GM12878 (cell line): Measurements from ENCODE around the gene PCK1.

ENCODE experiments used
- BHLHE40 ChIP-seq, 2 experiments: fragments of 450-650 bp in 1 of 2; IDR thresholded peaks; 2 replicates each; pipeline ENCODE4 v1.6.1; 2011 to 2017; ENCODE audit warnings: low read depth in 2 of 2, borderline replicate concordance in 1 of 2, improper control_type of control experiment in 1 of 2, low read length in 1 of 2, mild to moderate bottlenecking in 1 of 2
- CREB1 ChIP-seq: IDR thresholded peaks from 2 replicates; pipeline ENCODE4 v1.6.1; 2012; ENCODE audit warnings: low read depth, mild to moderate bottlenecking, inconsistent platforms
- CTCF ChIP-seq, 3 experiments: IDR thresholded peaks in 2 of 3; conservative IDR thresholded peaks in 1 of 3; 2 replicates each; pipeline ENCODE4 v1.5.1; 2011; ENCODE audit warnings: low read depth in 3 of 3, low read length in 3 of 3, mild to moderate bottlenecking in 3 of 3, control low read depth in 2 of 3, moderate library complexity in 2 of 3, inconsistent platforms in 1 of 3, mixed read lengths in 1 of 3; ENCODE audit not compliant: control insufficient read depth in 2 of 3, insufficient read depth in 1 of 3; ENCODE audit errors: extremely low read depth in 1 of 3
- EGR1 ChIP-seq, 2 experiments: IDR thresholded peaks; 1 replicate in 1 of 2; 2 replicates in 1 of 2; pipeline ENCODE4 v1.6.1; 2011 to 2012; ENCODE audit warnings: low read depth in 2 of 2, low read length in 2 of 2, borderline replicate concordance in 1 of 2, mild to moderate bottlenecking in 1 of 2, moderate library complexity in 1 of 2
- EP300 ChIP-seq, 2 experiments: fragments of 150-350 bp in 1 of 2; IDR thresholded peaks; 2 replicates each; pipeline ENCODE4 v1.6.1; 2011 to 2012; ENCODE audit warnings: low read depth in 2 of 2, low read length in 2 of 2, borderline replicate concordance in 1 of 2, improper control_type of control experiment in 1 of 2, inconsistent platforms in 1 of 2; ENCODE audit not compliant: control insufficient read depth in 1 of 2
- RAD21 ChIP-seq: IDR thresholded peaks from 2 replicates; pipeline ENCODE4 v1.6.1; 2011; ENCODE audit warnings: mild to moderate bottlenecking, low read depth, low read length, moderate library complexity; ENCODE audit not compliant: insufficient read depth
- SP1 ChIP-seq: IDR thresholded peaks from one replicate; pipeline ENCODE4 v1.6.1; 2011; ENCODE audit warnings: low read depth, low read length
- TCF7 ChIP-seq: IDR thresholded peaks from 2 replicates; pipeline ENCODE4 v1.6.1; 2014; ENCODE audit warnings: antibody characterized with exemption, borderline replicate concordance
- TF ChIP-seq, protein P1 (sequence below): fragments of 150-350 bp; IDR thresholded peaks from 2 replicates; pipeline ENCODE4 v1.6.1; 2016; ENCODE audit warnings: low read depth, low read length

DNA sequence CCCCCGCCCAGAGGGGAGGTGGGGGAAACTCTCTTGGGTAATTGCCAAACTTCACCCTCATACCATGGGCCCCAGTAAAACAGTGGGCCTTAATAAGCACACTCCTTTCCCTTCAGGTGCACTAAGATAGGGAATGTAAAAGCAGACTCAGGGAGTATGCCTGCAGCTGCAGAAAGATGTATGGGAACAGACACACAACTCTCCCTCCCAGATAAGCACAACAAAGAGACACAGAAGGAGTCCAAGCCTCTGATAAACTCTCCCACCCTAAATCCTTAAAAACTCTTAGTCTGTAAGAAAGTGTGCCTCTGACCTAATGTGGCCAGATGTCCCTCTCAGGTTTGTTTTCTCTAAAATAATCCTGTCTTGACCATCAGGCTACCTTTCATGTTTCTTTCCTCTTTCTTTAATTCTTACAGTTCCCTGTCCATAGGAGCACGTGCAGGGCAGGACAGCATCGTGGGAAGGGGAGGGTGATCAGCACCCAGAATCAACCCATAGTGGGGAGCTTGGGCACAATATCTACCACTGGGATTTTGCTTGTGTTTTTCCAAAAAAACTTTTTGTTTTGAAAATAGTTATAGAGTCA lies 24.7 kb upstream of the PCK1 start:
- TF ChIP-seq CREB1, result no peak
- no peak for TF ChIP-seq CTCF (IDR thresholded peaks at IDR 0.05 in 2 of 3, conservative IDR thresholded peaks at IDR 0.05 in 1 of 3; ENCODE audit: control insufficient read depth in 2 of 3, extremely low read depth in 1 of 3, insufficient read depth in 1 of 3, low read depth in 3 of 3, low read length in 3 of 3)
- TF ChIP-seq RAD21, result no peak
- TF ChIP-seq, protein P1, sequence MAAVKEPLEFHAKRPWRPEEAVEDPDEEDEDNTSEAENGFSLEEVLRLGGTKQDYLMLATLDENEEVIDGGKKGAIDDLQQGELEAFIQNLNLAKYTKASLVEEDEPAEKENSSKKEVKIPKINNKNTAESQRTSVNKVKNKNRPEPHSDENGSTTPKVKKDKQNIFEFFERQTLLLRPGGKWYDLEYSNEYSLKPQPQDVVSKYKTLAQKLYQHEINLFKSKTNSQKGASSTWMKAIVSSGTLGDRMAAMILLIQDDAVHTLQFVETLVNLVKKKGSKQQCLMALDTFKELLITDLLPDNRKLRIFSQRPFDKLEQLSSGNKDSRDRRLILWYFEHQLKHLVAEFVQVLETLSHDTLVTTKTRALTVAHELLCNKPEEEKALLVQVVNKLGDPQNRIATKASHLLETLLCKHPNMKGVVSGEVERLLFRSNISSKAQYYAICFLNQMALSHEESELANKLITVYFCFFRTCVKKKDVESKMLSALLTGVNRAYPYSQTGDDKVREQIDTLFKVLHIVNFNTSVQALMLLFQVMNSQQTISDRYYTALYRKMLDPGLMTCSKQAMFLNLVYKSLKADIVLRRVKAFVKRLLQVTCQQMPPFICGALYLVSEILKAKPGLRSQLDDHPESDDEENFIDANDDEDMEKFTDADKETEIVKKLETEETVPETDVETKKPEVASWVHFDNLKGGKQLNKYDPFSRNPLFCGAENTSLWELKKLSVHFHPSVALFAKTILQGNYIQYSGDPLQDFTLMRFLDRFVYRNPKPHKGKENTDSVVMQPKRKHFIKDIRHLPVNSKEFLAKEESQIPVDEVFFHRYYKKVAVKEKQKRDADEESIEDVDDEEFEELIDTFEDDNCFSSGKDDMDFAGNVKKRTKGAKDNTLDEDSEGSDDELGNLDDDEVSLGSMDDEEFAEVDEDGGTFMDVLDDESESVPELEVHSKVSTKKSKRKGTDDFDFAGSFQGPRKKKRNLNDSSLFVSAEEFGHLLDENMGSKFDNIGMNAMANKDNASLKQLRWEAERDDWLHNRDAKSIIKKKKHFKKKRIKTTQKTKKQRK, result no peak
- no peak for TF ChIP-seq SP1
- TF ChIP-seq EGR1 (IDR thresholded peaks at IDR 0.05; ENCODE audit: borderline replicate concordance in 1 of 2, low read depth in 2 of 2, low read length in 2 of 2), result no peak
- no peak for TF ChIP-seq EP300 (IDR thresholded peaks at IDR 0.05; ENCODE audit: borderline replicate concordance in 1 of 2, control insufficient read depth in 1 of 2, low read depth in 2 of 2, low read length in 2 of 2)
- TF ChIP-seq TCF7, result no peak
- no peak for TF ChIP-seq BHLHE40 (IDR thresholded peaks at IDR 0.05; ENCODE audit: borderline replicate concordance in 1 of 2, low read depth in 2 of 2, low read length in 1 of 2)
